Gastroesophageal sphincter (tissue), 4 donors: ENCODE measurements around the gene KCNH8. TPM values are rescaled to one million over a fixed set of nuclear protein-coding genes. Genes with fewer than 3 reads are reported as not detected.

Experiments used
- ATAC-seq: fragments of 150-250 bp; one replicate; pipeline ENCODE4 v1.9.1; 2016; ENCODE audit warnings: mild to moderate bottlenecking, moderate library complexity
- H3K27ac ChIP-seq, 4 donors: fragments of 200-600 bp; sonication (generic) in 3 of 4; 1 replicate in 3 of 4; 2 replicates in 1 of 4; pipeline ENCODE4 v1.5.1; 2016 to 2019
- H3K27me3 ChIP-seq: fragments of 200-600 bp; sonication (generic); one replicate; pipeline ENCODE4 v1.5.1; 2019
- H3K36me3 ChIP-seq, 2 donors: fragments of 200-600 bp; sonication (generic); one replicate each; pipeline ENCODE4 v1.5.1; 2019; ENCODE audit warnings: control low read depth in 1 of 2
- H3K4me1 ChIP-seq, 3 donors: fragments of 200-600 bp; sonication (generic); 1 replicate in 2 of 3; 2 replicates in 1 of 3; pipeline ENCODE4 v1.5.1; 2016 to 2019; ENCODE audit warnings: control low read depth in 2 of 3
- H3K4me3 ChIP-seq, 2 donors: fragments of 200-600 bp; sonication (generic); one replicate each; pipeline ENCODE4 v1.5.1; 2019; ENCODE audit warnings: mild to moderate bottlenecking in 1 of 2, moderate library complexity in 1 of 2
- H3K9me3 ChIP-seq, 3 donors: fragments of 200-600 bp; sonication (generic); one replicate each; pipeline ENCODE4 v1.5.1; 2017 to 2019; ENCODE audit warnings: control low read depth in 2 of 3
- EP300 ChIP-seq: sonication (generic); formaldehyde crosslinking; IDR thresholded peaks from one replicate; pipeline ENCODE4 v1.6.1; 2017; ENCODE audit warnings: antibody characterized with exemption, mild to moderate bottlenecking
- POLR2A ChIP-seq, 2 donors: fragments of 450-650 bp; IDR thresholded peaks; one replicate each; pipeline ENCODE4 v1.6.1; 2017; ENCODE audit warnings: antibody characterized with exemption in 2 of 2, mild to moderate bottlenecking in 2 of 2, moderate library complexity in 1 of 2
- POLR2AphosphoS5 ChIP-seq: sonication (generic); formaldehyde crosslinking; IDR thresholded peaks from one replicate; pipeline ENCODE4 v1.6.1; 2017; ENCODE audit warnings: antibody characterized with exemption
- WGBS, 2 donors: methylation state at CpG; one replicate each; pipeline ENCODE4 v1.1.5; 2018; ENCODE audit warnings: low coverage in 1 of 2; 5-methylcytosine and 5-hydroxymethylcytosine counted together
- total RNA-seq, 4 donors: library from RNA; depleted of rRNA; stranded (reverse); fragments of >200 nt; gene quantifications; one replicate each; pipeline ENCODE4 v1.1.0, GENCODE V29; 2016
- TF ChIP-seq, protein P1 (sequence below), 4 experiments: fragments of 200-600 bp in 2 of 4; fragments of 450-650 bp in 2 of 4; sonication (generic) in 1 of 4; IDR thresholded peaks; one replicate each; pipeline ENCODE4 v1.5.1; 2017 to 2019; ENCODE audit warnings: antibody characterized with exemption in 4 of 4, mild to moderate bottlenecking in 2 of 4, moderate library complexity in 2 of 4

The KCNH8 gene
- total RNA-seq, 4 donors from 2014 or later: 0.19 to 0.62 (median 0.40) TPM; not detected in 1

- no peaks in the 10 kb centered on the region for H3K36me3 ChIP-seq
- no peaks in the 10 kb centered on the region for H3K4me1 ChIP-seq
- 68 to 80% methylated on average over 1 of the region's 1 CpG for WGBS, 2 donors
- no peaks in the 10 kb centered on the region for H3K27me3 ChIP-seq
- H3K4me3 ChIP-seq: no peak overlapping the region
- no peak overlapping the region for H3K27ac ChIP-seq
- H3K9me3 ChIP-seq: no peaks in the 10 kb centered on the region
- ATAC-seq: no peak
- TF ChIP-seq EP300: no peak
- TF ChIP-seq, protein P1, sequence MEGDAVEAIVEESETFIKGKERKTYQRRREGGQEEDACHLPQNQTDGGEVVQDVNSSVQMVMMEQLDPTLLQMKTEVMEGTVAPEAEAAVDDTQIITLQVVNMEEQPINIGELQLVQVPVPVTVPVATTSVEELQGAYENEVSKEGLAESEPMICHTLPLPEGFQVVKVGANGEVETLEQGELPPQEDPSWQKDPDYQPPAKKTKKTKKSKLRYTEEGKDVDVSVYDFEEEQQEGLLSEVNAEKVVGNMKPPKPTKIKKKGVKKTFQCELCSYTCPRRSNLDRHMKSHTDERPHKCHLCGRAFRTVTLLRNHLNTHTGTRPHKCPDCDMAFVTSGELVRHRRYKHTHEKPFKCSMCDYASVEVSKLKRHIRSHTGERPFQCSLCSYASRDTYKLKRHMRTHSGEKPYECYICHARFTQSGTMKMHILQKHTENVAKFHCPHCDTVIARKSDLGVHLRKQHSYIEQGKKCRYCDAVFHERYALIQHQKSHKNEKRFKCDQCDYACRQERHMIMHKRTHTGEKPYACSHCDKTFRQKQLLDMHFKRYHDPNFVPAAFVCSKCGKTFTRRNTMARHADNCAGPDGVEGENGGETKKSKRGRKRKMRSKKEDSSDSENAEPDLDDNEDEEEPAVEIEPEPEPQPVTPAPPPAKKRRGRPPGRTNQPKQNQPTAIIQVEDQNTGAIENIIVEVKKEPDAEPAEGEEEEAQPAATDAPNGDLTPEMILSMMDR (IDR thresholded peaks at IDR 0.05): no peak
- no peak for TF ChIP-seq POLR2A (IDR thresholded peaks at IDR 0.05)
- TF ChIP-seq POLR2AphosphoS5: no peak
Measured at GRCh38 chr3:19446687-19447086, 298.4 kb downstream of the KCNH8 start.

GRCh38 chr3:19455546-19455945, 307.2 kb downstream of the KCNH8 start:
- no peak overlapping the region for H3K27ac ChIP-seq
- no peak overlapping the region for H3K4me3 ChIP-seq
- ATAC-seq: no peak
- no peaks in the 10 kb centered on the region for H3K4me1 ChIP-seq
- TF ChIP-seq EP300: no peak
- no peak for TF ChIP-seq POLR2AphosphoS5
- TF ChIP-seq, protein P1 (IDR thresholded peaks at IDR 0.05): no peak
- no peak for TF ChIP-seq POLR2A (IDR thresholded peaks at IDR 0.05)
- no peaks in the 10 kb centered on the region for H3K27me3 ChIP-seq
- no peaks in the 10 kb centered on the region for H3K9me3 ChIP-seq
- 52 to 63% methylated on average over 4 of the region's 4 CpGs for WGBS, 2 donors
- H3K36me3 ChIP-seq: no peaks in the 10 kb centered on the region

DNA sequence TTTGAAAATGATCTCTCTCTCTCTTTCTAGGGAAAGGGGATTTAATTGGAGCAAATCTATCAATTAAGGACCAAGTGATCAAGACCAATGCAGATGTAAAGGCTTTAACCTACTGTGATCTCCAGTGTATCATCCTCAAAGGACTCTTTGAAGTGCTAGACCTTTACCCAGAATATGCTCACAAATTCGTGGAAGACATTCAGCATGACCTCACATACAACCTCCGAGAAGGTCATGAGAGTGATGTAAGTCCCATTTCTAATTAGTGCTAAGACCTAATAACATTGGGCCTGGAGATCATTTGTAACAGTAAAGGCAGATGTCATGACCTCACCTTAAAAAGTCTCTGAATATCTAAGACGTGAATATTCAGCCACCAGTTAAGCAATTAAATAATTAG, 308.4 kb downstream of the KCNH8 start:
- no peak overlapping the region for H3K27ac ChIP-seq
- ATAC-seq: no peak
- H3K36me3 ChIP-seq: no peaks in the 10 kb centered on the region
- TF ChIP-seq POLR2A (IDR thresholded peaks at IDR 0.05): no peak
- no peak for TF ChIP-seq EP300
- TF ChIP-seq, protein P1 (IDR thresholded peaks at IDR 0.05): no peak
- no peak for TF ChIP-seq POLR2AphosphoS5
- H3K27me3 ChIP-seq: no peaks in the 10 kb centered on the region
- no peaks in the 10 kb centered on the region for H3K4me1 ChIP-seq
- no peaks in the 10 kb centered on the region for H3K9me3 ChIP-seq
- WGBS, 2 donors: 57 to 62% methylated on average over 1 to 2 of the region's 3 CpGs
- no peak overlapping the region for H3K4me3 ChIP-seq

DNA sequence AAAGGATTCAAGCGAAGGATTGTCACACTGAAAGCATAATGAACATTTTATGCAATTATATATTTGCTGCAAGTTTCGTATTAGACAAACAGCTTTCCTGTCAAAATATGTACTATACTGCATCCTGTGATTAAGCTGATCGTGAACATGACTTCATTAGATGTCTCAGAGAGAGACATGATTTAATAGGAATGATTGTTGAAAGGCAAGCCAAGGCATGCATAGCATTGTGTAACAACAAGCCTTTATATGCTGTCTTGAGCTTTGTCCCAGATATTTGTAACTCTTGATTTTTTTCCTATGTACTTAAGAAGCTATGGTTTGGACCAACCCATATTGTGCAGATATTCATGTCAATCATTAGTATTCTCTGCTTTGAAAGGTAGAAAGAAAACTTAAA, 309.1 kb downstream of the KCNH8 start:
- no peaks in the 10 kb centered on the region for H3K36me3 ChIP-seq
- no peaks in the 10 kb centered on the region for H3K4me1 ChIP-seq
- ATAC-seq: no peak
- TF ChIP-seq, protein P1 (IDR thresholded peaks at IDR 0.05): no peak
- TF ChIP-seq POLR2A (IDR thresholded peaks at IDR 0.05): no peak
- TF ChIP-seq EP300: no peak
- TF ChIP-seq POLR2AphosphoS5: no peak
- H3K4me3 ChIP-seq: no peak overlapping the region
- WGBS, 2 donors: 76 to 84% methylated on average over 3 of the region's 3 CpGs
- no peak overlapping the region for H3K27ac ChIP-seq
- H3K9me3 ChIP-seq: no peaks in the 10 kb centered on the region
- no peaks in the 10 kb centered on the region for H3K27me3 ChIP-seq

- Histone ChIP-seq H3K36me3 (no peaks in the 10 kb centered on the region), H3K27ac (no peak overlapping the region), H3K9me3 (no peaks in the 10 kb centered on the region), H3K4me3 (no peak overlapping the region), H3K4me1 (no peaks in the 10 kb centered on the region), H3K27me3 (no peaks in the 10 kb centered on the region)
- TF ChIP-seq POLR2AphosphoS5: no peak
- no peak for TF ChIP-seq POLR2A (IDR thresholded peaks at IDR 0.05)
- no peak for TF ChIP-seq EP300
- TF ChIP-seq, protein P1 (IDR thresholded peaks at IDR 0.05): no peak
- no peak for ATAC-seq
Measured at GRCh38 chr3:19467761-19468160, 319.5 kb downstream of the KCNH8 start.
